WI38 (cell line): Measurements from ENCODE around the gene CFAP410.

Source experiments
- H3K4me3 ChIP-seq: 2 replicates; pipeline ENCODE4 v1.5.1; 2011; ENCODE audit warnings: low read depth, mild to moderate bottlenecking, control low read depth, low read length
- CTCF ChIP-seq: IDR thresholded peaks from 2 replicates; pipeline ENCODE4 v1.5.1; 2012; ENCODE audit warnings: low read depth, mild to moderate bottlenecking, control low read depth, low read length

Gene CFAP410

GRCh38 chr21:44317241-44317782 is 21.9 kb downstream of the CFAP410 start:
- no peak for TF ChIP-seq CTCF
- H3K4me3 ChIP-seq, result no peak overlapping the region

GRCh38 chr21:44316277-44316900 is 22.8 kb downstream of the CFAP410 start:
- no peak for TF ChIP-seq CTCF
- H3K4me3 ChIP-seq, result no peak overlapping the region

- H3K4me3 ChIP-seq, result no peak overlapping the region
- TF ChIP-seq CTCF, result no peak
These were observed 23.4 kb downstream of the CFAP410 start for GRCh38 chr21:44315691-44316203.

- no peak overlapping the region for H3K4me3 ChIP-seq
- no peak for TF ChIP-seq CTCF
These were observed 24.6 kb downstream of the CFAP410 start for GRCh38 chr21:44314561-44314960.

GRCh38 chr21:44314128-44314527 is 25.1 kb downstream of the CFAP410 start:
- no peak overlapping the region for H3K4me3 ChIP-seq
- no peak for TF ChIP-seq CTCF

GRCh38 chr21:44313451-44313850 is 25.7 kb downstream of the CFAP410 start:
- no peak overlapping the region for H3K4me3 ChIP-seq
- TF ChIP-seq CTCF, result no peak

GRCh38 chr21:44312716-44313115 is 26.5 kb downstream of the CFAP410 start:
- TF ChIP-seq CTCF, result no peak

More at GRCh38 chr21:44312716-44313115, 26.5 kb downstream of the CFAP410 start:
- no peak overlapping the region for H3K4me3 ChIP-seq
